Psoas muscle (tissue), 8 donors: ENCODE measurements around the gene KCNJ5. TPM values are rescaled to one million over a fixed set of nuclear protein-coding genes. Genes with fewer than 3 reads are reported as not detected.

ENCODE experiments used
- ATAC-seq, 4 donors: fragments of 200-7000 bp; cut with Tn5 transposase; one replicate each; pipeline ENCODE4 v1.9.1; 2020; ENCODE audit warnings: moderate library complexity in 3 of 4, mild to moderate bottlenecking in 2 of 4
- DNase-seq, 2 donors: peaks; one replicate each; pipeline ENCODE4 v3.0.0-alpha.2; 2020
- H3K27ac ChIP-seq: fragments of 200-600 bp; one replicate; pipeline ENCODE4 v1.8.0; 2022
- H3K27me3 ChIP-seq, 3 donors: fragments of 200-600 bp in 1 of 3; one replicate each; pipeline versions ENCODE4 v1.6.1 to v1.8.0; 2013 to 2022; ENCODE audit warnings: low read length in 2 of 3, mild to moderate bottlenecking in 2 of 3, moderate library complexity in 1 of 3; ENCODE audit not compliant: insufficient read depth in 3 of 3
- H3K36me3 ChIP-seq, 2 donors: fragments of 200-600 bp in 1 of 2; one replicate each; pipeline versions ENCODE4 v1.6.1 to v1.8.0; 2013 to 2022; ENCODE audit warnings: low read depth in 1 of 2, mild to moderate bottlenecking in 1 of 2, moderate library complexity in 1 of 2; ENCODE audit not compliant: insufficient read depth in 1 of 2
- H3K4me1 ChIP-seq: fragments of 200-600 bp; one replicate; pipeline ENCODE4 v1.8.0; 2022
- H3K4me3 ChIP-seq: fragments of 200-600 bp; one replicate; pipeline ENCODE4 v1.8.0; 2022; ENCODE audit warnings: mild to moderate bottlenecking
- H3K9me3 ChIP-seq: fragments of 200-600 bp; one replicate; pipeline ENCODE4 v1.8.0; 2022
- WGBS, 3 donors: extraction: QIAGEN DNeasy Blood & Tissue Kit; methylation state at CpG; one replicate each; pipeline versions ENCODE4 v1.1.6 to v1.1.7; 2013; 5-methylcytosine and 5-hydroxymethylcytosine counted together
- intact Hi-C, 2 donors: fragments of 100-400 bp; cut with DNase I; formaldehyde crosslinking; loops; one replicate each; pipeline versions ENCODE4 v1.11.0 to v1.14.2; 2022
- polyA plus RNA-seq, 3 donors: library from polyadenylated mRNA; stranded (reverse); fragments of 200-250 nt; gene quantifications; one replicate each; pipeline ENCODE4 v1.2.3, GENCODE V29; 2013
- total RNA-seq, 4 donors: library from RNA; stranded (reverse); fragmentation: NEBNext Ultra II Directional in 2 of 4; extraction: Animal tissue kit (Norgen Biotek cat#: 25700) in 2 of 4; gene quantifications; one replicate each; pipeline versions ENCODE4 v1.2.1 to v1.2.4, GENCODE V29; 2021 to 2023
- TF ChIP-seq, protein P1 (sequence below): fragments of 200-600 bp; IDR thresholded peaks from one replicate; pipeline ENCODE4 v1.8.0; 2022; ENCODE audit warnings: antibody characterized with exemption
- donor health status: healthy with polysubstance abuse.
- donor health status: DM: no; HTN: no; CAD: no; lungs with moderate emphysema.
- donor health status: Bipolar disorder and iron deficiency.
- donor health status: healthy.
- donor health status: DM: yes; HTN: yes; CAD: no.
- donor health status: DM: no; HTN: no; CAD: no.
- donor health status: DM: no; HTN: no; CAD: no.
- donor health status: DM: yes; HTN: yes; CAD: no.

Gene KCNJ5
- total and polyA plus RNA-seq, 7 donors, result 0.01 to 0.46 (median 0.24) TPM

DNA sequence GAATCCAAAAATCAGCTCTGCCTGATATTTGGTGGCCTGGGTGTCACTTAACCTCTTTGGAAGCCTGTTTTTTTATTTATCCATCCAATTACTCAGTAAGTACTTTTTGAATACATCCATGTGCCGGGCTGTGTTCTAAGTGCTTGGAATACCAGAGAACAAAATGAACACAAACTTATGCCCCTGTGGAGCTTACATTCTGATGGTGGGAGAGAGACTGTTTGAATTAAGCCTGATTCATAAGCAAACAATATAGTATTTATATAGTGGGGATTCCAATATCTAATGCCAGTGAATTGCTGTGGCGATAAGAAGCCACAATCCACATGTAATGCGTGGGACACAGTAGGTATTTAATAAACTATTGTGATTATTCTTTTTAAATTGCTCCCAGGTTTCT lies 19.4 kb downstream of the KCNJ5 start:
- no peak for ATAC-seq
- no peaks in the 10 kb centered on the region for H3K9me3 ChIP-seq
- H3K4me3 ChIP-seq, result no peak overlapping the region
- 97 to 99% (median 97%) methylated on average over 3 of the region's 3 CpGs for WGBS, 3 donors
- DNase-seq, result no peak
- H3K4me1 ChIP-seq, result no peaks in the 10 kb centered on the region
- H3K36me3 ChIP-seq, result no peaks in the 10 kb centered on the region
- no peak overlapping the region for H3K27ac ChIP-seq
- TF ChIP-seq, protein P1, sequence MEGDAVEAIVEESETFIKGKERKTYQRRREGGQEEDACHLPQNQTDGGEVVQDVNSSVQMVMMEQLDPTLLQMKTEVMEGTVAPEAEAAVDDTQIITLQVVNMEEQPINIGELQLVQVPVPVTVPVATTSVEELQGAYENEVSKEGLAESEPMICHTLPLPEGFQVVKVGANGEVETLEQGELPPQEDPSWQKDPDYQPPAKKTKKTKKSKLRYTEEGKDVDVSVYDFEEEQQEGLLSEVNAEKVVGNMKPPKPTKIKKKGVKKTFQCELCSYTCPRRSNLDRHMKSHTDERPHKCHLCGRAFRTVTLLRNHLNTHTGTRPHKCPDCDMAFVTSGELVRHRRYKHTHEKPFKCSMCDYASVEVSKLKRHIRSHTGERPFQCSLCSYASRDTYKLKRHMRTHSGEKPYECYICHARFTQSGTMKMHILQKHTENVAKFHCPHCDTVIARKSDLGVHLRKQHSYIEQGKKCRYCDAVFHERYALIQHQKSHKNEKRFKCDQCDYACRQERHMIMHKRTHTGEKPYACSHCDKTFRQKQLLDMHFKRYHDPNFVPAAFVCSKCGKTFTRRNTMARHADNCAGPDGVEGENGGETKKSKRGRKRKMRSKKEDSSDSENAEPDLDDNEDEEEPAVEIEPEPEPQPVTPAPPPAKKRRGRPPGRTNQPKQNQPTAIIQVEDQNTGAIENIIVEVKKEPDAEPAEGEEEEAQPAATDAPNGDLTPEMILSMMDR, result no peak
- intact Hi-C loops, result no loop called here
- peaks cover 0 to 30% (median 15%) of the 10 kb centered on the region in 3 donors for H3K27me3 ChIP-seq

DNA sequence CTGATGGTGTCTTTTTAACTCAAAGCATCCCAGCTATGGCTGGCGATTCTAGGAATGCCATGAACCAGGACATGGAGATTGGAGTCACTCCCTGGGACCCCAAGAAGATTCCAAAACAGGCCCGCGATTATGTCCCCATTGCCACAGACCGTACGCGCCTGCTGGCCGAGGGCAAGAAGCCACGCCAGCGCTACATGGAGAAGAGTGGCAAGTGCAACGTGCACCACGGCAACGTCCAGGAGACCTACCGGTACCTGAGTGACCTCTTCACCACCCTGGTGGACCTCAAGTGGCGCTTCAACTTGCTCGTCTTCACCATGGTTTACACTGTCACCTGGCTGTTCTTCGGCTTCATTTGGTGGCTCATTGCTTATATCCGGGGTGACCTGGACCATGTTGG lies 20.1 kb downstream of the KCNJ5 start:
- ATAC-seq, result no peak
- H3K27ac ChIP-seq, result no peak overlapping the region
- no peaks in the 10 kb centered on the region for H3K36me3 ChIP-seq
- TF ChIP-seq, protein P1, result no peak
- H3K27me3 ChIP-seq, result peaks cover 0 to 26% (median 12%) of the 10 kb centered on the region in 3 donors
- DNase-seq, result no peak
- WGBS, 3 donors, result 96 to 98% (median 97%) methylated on average over 17 of the region's 17 CpGs
- no peaks in the 10 kb centered on the region for H3K9me3 ChIP-seq
- no peak overlapping the region for H3K4me3 ChIP-seq
- no peaks in the 10 kb centered on the region for H3K4me1 ChIP-seq
- intact Hi-C loops, result no loop called here

DNA sequence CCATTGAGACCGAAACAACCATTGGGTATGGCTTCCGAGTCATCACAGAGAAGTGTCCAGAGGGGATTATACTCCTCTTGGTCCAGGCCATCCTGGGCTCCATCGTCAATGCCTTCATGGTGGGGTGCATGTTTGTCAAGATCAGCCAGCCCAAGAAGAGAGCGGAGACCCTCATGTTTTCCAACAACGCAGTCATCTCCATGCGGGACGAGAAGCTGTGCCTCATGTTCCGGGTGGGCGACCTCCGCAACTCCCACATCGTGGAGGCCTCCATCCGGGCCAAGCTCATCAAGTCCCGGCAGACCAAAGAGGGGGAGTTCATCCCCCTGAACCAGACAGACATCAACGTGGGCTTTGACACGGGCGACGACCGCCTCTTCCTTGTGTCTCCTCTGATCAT lies 20.5 kb downstream of the KCNJ5 start:
- DNase-seq (no peak), ATAC-seq (no peak)
- Histone ChIP-seq H3K27me3 (peaks cover 0 to 22% (median 8%) of the 10 kb centered on the region in 3 donors), H3K4me3 (no peak overlapping the region), H3K36me3 (no peaks in the 10 kb centered on the region), H3K9me3 (no peaks in the 10 kb centered on the region), H3K27ac (no peak overlapping the region), H3K4me1 (no peaks in the 10 kb centered on the region)
- intact Hi-C loops, result no loop called here
- TF ChIP-seq, protein P1, result no peak
- 95 to 97% (median 97%) methylated on average over 18 of the region's 18 CpGs for WGBS, 3 donors

DNA sequence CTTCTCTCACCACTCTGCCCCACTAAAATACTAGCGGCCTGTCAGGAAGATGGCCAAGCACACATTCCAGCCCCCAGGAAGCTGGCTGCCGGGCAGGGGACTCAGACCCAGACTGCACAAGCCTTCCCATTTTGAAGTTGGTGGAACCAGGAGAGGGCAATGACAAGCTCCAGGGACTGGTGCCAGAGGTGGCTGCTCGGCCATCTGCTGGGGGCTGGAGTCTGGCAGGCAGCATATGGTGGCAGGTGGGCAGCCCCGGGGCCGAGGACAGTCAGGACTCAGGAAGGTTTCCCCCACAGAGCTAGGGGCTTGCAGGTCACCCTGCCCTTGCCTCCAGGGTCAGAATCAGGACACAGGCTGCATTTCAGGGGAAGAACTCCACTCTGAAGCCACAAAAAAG lies 22.6 kb downstream of the KCNJ5 start:
- intact Hi-C loops, result no loop called here
- Histone ChIP-seq H3K36me3 (no peaks in the 10 kb centered on the region), H3K4me3 (no peak overlapping the region), H3K27ac (no peak overlapping the region), H3K27me3 (peaks cover 0 to 17% (median 2%) of the 10 kb centered on the region in 3 donors), H3K9me3 (no peaks in the 10 kb centered on the region), H3K4me1 (no peaks in the 10 kb centered on the region)
- 47 to 51% (median 49%) methylated on average over 5 of the region's 5 CpGs for WGBS, 3 donors
- TF ChIP-seq, protein P1, result no peak
- ATAC-seq (no peak), DNase-seq (no peak)
